ENCODE measurements around the gene UVSSA.
"Not testable (repeated sequence)": the region's sequence is repeated elsewhere in the genome, so short reads cannot be mapped to it uniquely, and the experiment has no call there.

UVSSA gene

GRCh38 chr4:1330761-1331590 lies 16.0 kb upstream of the UVSSA start:
- in situ Hi-C loops (cut with MboI; ENCODE audit: low sequenced_read_pairs), result no loop called here

GRCh38 chr4:1331591-1332353 lies 15.2 kb upstream of the UVSSA start:
- in situ Hi-C loops (cut with MboI; ENCODE audit: low sequenced_read_pairs), result no loop called here

DNA sequence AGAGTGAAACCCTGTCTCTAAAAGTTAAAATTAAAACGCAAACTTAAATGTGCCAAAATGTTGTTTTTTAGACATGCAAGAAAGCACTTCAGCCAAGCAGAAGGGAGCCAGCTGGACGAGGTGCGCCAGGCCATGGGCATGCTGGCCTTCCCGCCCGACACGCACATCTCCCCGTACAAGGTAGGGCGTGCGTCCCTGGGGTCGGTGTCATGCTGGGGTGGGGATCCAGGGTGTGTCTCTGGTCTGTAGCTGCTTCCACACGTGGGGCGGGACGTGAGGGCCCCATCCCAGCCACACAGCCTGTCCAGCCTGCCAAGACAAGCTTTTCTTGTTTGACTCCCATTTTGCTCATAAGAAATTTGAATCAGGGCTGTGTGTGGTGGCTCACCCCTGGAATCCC lies 14.3 kb upstream of the UVSSA start:
- in situ Hi-C loops (cut with MboI; ENCODE audit: low sequenced_read_pairs), result no loop called here

- in situ Hi-C loops (cut with MboI; ENCODE audit: low sequenced_read_pairs), result no loop called here
Observed at GRCh38 chr4:1333256-1333655, 13.8 kb upstream of the UVSSA start.

GRCh38 chr4:1333851-1334578 lies 13.0 kb upstream of the UVSSA start:
- in situ Hi-C loops (cut with MboI; ENCODE audit: low sequenced_read_pairs), result not testable (repeated sequence)

GRCh38 chr4:1334579-1334895 lies 12.5 kb upstream of the UVSSA start:
- in situ Hi-C loops (cut with MboI; ENCODE audit: low sequenced_read_pairs), result no loop called here

DNA sequence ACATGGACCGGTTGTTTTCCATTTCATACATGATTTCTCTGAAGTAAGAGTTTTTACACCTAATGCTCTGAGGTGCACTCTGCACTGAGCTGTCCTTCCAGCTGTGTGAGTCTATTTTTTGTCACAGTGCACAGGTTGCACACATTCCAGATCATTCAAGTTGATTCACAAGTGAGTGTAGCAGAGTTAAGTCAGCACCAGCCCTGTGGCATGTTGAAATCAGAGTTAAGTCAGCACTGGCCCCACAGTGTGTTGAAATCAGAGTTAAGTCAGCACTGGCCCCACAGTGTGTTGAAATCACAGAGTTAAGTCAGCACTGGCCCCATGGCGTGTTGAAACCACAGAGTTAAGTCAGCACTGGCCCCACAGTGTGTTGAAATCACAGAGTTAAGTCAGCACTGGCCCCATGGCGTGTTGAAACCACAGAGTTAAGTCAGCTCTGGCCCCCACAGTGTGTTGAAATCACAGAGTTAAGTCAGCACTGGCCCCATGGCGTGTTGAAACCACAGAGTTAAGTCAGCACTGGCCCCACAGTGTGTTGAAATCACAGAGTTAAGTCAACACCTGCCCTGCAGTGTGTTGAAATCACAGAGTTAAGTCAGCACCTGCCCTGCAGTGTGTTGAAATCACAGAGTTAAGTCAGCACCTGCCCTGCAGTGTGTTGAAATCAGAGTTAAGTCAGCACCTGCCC lies 11.7 kb upstream of the UVSSA start:
- in situ Hi-C loops (cut with MboI; ENCODE audit: low sequenced_read_pairs), result not testable (repeated sequence)

DNA sequence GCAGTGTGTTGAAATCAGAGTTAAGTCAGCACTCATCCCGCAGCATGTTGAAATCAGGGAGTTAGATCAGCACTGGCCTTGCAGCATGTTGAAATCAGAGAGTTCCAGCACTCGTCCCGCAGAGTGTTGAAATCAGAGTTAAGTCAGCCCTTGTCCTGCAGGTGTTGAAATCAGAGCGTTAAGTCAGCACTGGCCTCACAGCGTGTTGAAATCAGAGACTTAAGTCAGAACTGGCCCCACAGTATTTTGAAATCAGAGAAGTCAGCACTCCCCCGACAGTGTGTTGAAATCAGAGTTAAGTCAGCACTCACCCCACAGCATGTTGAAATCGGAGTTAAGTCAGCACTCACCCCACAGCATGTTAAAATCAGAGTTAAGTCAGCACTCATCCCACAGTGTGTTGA lies 10.9 kb upstream of the UVSSA start:
- in situ Hi-C loops (cut with MboI; ENCODE audit: low sequenced_read_pairs), result no loop called here

GRCh38 chr4:1337376-1337831 lies 9.6 kb upstream of the UVSSA start:
- in situ Hi-C loops (cut with MboI; ENCODE audit: low sequenced_read_pairs), result no loop called here

DNA sequence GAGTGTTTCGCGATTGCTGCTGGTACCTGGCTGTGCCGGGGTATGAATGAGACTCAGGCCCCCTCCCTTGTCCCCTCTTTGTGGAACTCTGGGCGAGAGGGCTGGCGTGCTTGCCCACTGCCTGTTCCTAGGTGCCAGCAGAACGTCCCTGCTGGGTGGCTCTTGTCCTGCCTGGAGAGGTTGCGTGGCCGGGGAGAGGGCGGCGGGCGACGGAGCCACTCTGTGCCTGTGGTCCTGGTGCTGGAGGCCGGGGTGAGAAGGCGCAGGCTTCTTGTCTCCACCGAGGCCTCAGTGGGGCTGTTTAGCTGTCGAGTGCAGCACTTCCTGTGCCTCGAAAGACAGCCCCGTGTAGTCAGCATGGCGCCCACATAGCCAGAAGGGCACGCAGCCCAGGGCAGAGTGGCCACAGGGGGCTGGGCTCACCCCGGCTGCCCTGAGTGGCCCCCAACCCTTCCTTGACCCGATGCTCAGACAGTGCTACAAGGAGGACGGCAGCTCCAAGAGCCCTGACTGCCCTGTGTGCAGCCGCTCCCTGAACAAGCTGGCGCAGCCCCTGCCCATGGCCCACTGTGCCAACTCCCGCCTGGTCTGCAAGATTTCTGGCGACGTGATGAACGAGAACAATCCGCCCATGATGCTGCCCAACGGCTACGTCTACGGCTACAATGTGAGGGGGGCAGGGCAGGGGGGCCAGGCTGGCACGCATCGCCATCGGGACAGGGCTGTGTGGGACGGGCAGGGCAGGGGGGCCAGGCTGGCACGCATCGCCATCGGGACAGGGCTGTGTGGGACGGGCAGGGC lies 8.9 kb upstream of the UVSSA start:
- in situ Hi-C loops (cut with MboI; ENCODE audit: low sequenced_read_pairs), result no loop called here

- in situ Hi-C loops (cut with MboI; ENCODE audit: low sequenced_read_pairs), result no loop called here
Observed at GRCh38 chr4:1338752-1339414, 8.1 kb upstream of the UVSSA start.

DNA sequence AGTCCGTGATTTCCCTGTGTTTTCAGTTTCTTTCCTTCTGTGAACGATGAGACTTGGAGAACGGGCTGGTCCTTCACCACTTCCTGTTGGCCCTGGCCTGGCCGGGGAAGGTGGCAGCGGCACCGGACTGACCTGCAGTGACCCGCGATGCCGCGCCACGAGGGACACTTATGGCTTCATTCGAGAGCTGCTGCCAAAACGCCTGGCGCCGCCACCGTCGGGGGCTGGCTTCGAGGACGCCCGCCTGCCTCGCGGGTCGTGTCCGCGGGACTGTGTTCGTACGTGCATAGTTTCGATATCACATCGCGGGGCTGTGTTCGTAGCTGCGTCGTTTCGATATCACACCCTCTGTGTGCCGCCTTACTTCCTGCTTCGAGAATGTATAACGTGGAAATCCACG lies 7.5 kb upstream of the UVSSA start:
- in situ Hi-C loops (cut with MboI; ENCODE audit: low sequenced_read_pairs), result no loop called here

- in situ Hi-C loops (cut with MboI; ENCODE audit: low sequenced_read_pairs), result no loop called here
Observed at GRCh38 chr4:1340181-1340747, 6.7 kb upstream of the UVSSA start.

DNA sequence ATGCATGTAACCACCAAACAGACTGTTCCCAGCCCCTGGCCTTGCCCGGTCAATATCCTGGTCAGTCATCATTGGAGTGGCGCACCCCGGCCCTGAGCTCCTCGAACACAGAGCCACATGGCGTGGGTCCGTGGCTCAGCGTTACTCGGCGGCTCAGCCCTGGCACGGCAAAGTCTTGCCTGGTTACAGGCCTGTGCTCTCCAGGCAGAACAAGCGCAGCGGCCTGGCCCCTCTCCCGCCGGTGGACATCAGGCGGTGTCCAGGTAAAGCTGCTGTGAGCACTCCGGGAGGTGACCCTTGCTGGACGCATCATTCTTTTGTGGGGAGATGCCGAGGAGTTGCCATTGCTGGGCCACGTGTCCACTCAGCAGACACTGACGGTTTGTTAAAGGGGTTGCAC lies 6.1 kb upstream of the UVSSA start:
- in situ Hi-C loops (cut with MboI; ENCODE audit: low sequenced_read_pairs), result no loop called here

- in situ Hi-C loops (cut with MboI; ENCODE audit: low sequenced_read_pairs), result no loop called here
Observed at GRCh38 chr4:1342003-1342402, 5.0 kb upstream of the UVSSA start.

DNA sequence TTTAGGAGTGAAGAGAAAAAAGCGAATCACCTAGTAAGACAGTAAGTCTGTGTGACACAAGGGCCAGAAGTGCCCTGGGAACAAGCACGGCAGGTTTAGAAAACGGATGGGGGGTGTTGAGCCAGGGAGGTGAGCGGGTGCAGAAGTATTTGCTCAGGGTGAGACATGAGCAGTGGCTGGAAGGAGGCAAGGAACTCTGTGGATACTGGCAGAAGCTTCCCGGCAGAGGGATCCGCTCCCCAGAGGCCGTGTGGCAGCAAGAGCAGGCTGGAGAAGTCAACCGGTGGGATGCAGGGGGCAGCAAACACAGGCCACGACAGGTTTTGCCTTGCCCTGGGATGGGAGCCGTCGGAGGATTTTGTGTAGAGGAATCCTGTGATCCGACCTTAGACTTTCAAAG lies 2.3 kb upstream of the UVSSA start:
- in situ Hi-C loops (cut with MboI; ENCODE audit: low sequenced_read_pairs), result no loop called here

DNA sequence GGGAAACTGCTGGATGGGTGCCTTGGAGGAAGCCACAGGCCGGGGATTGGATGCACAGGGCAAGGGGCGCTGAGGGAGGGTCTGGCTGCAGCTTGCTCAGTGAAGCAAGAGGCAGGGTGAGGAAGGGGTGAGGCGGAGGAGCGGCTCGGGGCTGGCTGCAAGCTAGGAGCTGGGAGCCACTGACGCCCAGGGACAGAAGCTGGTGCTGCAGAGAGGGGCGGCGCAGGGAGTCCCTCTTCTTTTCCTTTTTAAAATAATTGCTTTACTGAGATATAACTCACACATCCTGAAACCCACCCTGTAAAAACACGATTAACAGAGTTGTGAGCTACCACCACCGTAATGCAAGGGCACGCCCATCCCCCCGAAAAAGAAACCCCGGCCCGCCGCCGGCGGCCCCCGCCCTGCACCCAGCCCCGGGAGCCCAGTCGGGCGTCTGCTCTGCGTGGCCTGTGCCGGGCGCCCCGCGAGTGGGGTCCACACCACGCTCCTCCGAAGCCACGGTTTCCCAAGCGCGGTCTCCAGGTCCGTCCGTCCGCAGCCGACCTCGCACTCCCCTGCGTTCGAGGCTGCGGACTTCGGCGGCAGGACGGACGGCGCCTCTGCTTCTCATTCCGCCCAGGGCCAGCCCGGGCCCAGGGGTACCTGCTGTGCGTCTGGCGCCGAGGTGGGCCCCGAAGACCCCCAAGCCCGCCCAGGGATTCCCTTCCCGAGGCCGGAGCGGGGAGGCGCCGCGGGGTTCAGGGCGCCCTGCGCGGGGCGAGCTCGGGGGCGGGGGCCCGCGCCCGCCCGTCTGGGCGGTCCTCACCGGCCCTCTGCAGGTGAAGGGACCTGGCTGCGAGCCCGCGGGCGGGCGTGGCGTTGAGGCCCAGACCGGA lies 866 bp upstream of the UVSSA start:
- in situ Hi-C loops (cut with MboI; ENCODE audit: low sequenced_read_pairs), result no loop called here

- in situ Hi-C loops (cut with MboI; ENCODE audit: low sequenced_read_pairs), result no loop called here
Observed at GRCh38 chr4:1347410-1347864, 429 bp downstream of the UVSSA start.

All from hTERT RPE-1 (cell line).